ENCODE measurements around the gene NOS1AP. TPM values are rescaled to one million over a fixed set of nuclear protein-coding genes. Genes with fewer than 3 reads are reported as not detected.

Gene NOS1AP
- total RNA-seq, 4 donors from 2014 or later, result 1.9 to 5.4 (median 3.1) TPM

- DNase-seq (ENCODE audit: low spot score) (no peak), ATAC-seq (ENCODE audit: low FRiP score) (no peak)
- TF ChIP-seq, protein P1, sequence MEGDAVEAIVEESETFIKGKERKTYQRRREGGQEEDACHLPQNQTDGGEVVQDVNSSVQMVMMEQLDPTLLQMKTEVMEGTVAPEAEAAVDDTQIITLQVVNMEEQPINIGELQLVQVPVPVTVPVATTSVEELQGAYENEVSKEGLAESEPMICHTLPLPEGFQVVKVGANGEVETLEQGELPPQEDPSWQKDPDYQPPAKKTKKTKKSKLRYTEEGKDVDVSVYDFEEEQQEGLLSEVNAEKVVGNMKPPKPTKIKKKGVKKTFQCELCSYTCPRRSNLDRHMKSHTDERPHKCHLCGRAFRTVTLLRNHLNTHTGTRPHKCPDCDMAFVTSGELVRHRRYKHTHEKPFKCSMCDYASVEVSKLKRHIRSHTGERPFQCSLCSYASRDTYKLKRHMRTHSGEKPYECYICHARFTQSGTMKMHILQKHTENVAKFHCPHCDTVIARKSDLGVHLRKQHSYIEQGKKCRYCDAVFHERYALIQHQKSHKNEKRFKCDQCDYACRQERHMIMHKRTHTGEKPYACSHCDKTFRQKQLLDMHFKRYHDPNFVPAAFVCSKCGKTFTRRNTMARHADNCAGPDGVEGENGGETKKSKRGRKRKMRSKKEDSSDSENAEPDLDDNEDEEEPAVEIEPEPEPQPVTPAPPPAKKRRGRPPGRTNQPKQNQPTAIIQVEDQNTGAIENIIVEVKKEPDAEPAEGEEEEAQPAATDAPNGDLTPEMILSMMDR (IDR thresholded peaks at IDR 0.05), result no peak
Measured at GRCh38 chr1:162193221-162193620, 123.7 kb downstream of the NOS1AP start.

GRCh38 chr1:162193815-162194214 lies 124.3 kb downstream of the NOS1AP start:
- DNase-seq (ENCODE audit: low spot score) (no peak), ATAC-seq (ENCODE audit: low FRiP score) (no peak)
- TF ChIP-seq, protein P1 (IDR thresholded peaks at IDR 0.05), result no peak

GRCh38 chr1:162195567-162195966 lies 126.1 kb downstream of the NOS1AP start:
- no peak for ATAC-seq (ENCODE audit: low FRiP score)
- DNase-seq (ENCODE audit: low spot score), result no peak
- TF ChIP-seq, protein P1 (IDR thresholded peaks at IDR 0.05), result no peak

DNA sequence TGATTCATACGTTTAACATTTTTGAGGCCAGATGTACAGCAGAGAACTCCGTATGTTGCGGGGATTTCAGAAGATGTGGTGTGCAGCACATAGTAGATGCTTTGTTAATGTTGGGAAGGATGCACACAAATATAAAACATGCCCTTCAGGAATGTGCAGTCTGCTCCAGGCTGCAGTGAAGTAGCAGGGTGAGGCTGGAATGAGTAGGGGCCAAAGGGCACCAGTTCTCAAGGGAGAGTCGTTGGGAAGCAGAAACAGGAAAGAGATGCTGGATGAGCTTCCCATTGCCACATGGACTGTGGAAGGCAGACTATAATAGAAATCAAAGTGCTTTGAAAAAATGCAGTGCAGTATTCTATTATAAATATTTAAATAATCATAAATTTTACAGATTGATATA lies 126.9 kb downstream of the NOS1AP start:
- ATAC-seq (ENCODE audit: low FRiP score) (no peak), DNase-seq (ENCODE audit: low spot score) (no peak)
- TF ChIP-seq, protein P1 (IDR thresholded peaks at IDR 0.05), result no peak

DNA sequence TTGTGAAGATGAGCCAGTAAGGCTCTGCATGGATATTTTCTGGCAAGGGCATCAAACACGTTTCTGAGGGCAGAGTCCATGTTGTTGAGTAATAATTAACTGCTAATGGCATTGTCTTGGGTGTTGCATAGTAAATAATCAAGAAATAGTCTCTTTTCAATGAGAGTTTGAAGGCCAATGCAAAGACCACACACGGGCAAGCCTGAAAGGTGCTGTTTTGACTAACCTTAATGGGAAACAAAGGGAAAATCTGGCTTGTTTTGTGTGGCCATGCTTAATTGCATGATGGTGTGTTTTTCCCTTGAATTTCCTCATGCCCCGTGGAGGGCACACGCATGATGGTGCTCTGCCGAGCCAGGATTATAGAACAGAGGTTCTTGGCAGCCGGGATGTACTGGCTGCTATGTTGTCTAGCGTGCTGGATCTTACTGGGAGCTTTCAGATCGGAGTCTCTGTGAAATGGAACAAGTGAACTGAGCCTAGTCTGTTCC lies 127.6 kb downstream of the NOS1AP start:
- DNase-seq (ENCODE audit: low spot score), result no peak
- ATAC-seq (ENCODE audit: low FRiP score), result no peak
- TF ChIP-seq, protein P1 (IDR thresholded peaks at IDR 0.05), result no peak

DNA sequence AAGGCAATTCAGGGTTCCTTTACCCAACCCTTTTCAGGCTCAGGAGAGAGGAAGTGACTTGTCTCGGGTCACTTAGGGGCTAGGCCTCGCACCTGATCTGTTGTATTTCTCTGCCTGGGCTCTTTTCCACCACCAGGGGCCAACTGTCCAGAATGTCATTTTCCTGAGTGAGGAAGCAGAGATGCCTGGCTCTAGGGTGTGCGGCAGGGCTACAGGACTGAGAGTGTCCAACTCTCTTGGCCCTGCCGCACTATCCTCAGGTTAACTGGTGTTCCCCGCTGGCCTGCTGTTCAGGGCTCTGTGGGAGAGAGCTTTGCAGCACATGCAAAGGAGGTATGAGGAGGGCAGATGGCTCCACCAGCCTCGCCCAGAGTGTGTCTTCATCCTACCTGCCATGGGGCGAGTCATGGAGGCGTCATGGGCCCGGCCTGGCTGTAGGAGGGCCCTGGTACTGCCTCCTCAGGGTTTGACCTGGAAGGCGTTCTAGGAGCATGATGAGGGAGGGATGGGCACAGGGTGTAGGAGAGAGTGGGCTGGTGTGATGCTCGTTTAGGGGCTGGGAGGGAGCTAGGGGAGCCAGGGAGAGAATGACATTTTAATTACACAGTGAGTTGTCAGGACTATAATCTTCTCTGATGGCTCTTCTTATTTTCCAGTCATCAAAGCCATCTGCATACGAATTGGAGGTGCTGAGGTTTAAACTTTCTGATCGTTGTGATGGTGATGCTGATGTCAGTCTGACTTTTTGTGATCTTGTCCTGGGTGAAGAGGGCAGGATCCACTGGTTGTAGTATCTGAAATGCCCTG lies 128.3 kb downstream of the NOS1AP start:
- no peak for DNase-seq (ENCODE audit: low spot score)
- TF ChIP-seq, protein P1 (IDR thresholded peaks at IDR 0.05), result no peak
- no peak for ATAC-seq (ENCODE audit: low FRiP score)
